SK-N-SH treated with all-trans-retinoic acid at 6 μM for 48 hours (cell line): Measurements from ENCODE around the gene NCAPD2.

Source experiments
- ATAC-seq: fragments of 200-7000 bp; cut with Tn5 transposase; 3 replicates; pipeline ENCODE4 v1.9.1; 2020; ENCODE audit warnings: mild to moderate bottlenecking, moderate library complexity
- CSDC2 ChIP-seq: fragments of 250-450 bp; sonication (Bioruptor Pico); IDR thresholded peaks from 2 replicates; pipeline ENCODE4 v1.5.0; 2020; ENCODE audit warnings: mild to moderate bottlenecking, moderate library complexity
- ESRRG ChIP-seq: fragments of 250-450 bp; sonication (Bioruptor Pico); IDR thresholded peaks from 2 replicates; pipeline ENCODE4 v1.6.1; 2021; ENCODE audit warnings: mild to moderate bottlenecking
- GLIS3 ChIP-seq: fragments of 250-450 bp; sonication (Bioruptor Pico); IDR thresholded peaks from 2 replicates; pipeline ENCODE4 v1.5.0; 2020; ENCODE audit warnings: mild to moderate bottlenecking, moderate library complexity
- ISL1 ChIP-seq: fragments of 250-450 bp; sonication (Bioruptor Pico); IDR thresholded peaks from 2 replicates; pipeline ENCODE4 v2.1.2; 2022; ENCODE audit warnings: mild to moderate bottlenecking, moderate library complexity
- OSR1 ChIP-seq: fragments of 250-450 bp; sonication (Bioruptor Pico); IDR thresholded peaks from 2 replicates; pipeline ENCODE4 v1.8.0; 2022; ENCODE audit warnings: moderate library complexity, mild to moderate bottlenecking, inconsistent platforms
- RARB ChIP-seq: fragments of 250-450 bp; sonication (Bioruptor Pico); IDR thresholded peaks from 2 replicates; pipeline ENCODE4 v1.8.0; 2021; ENCODE audit warnings: mild to moderate bottlenecking, moderate library complexity
- SNAI2 ChIP-seq: fragments of 250-450 bp; sonication (Bioruptor Pico); IDR thresholded peaks from 2 replicates; pipeline ENCODE4 v1.5.0; 2020; ENCODE audit warnings: mild to moderate bottlenecking, moderate library complexity
- TCF4 ChIP-seq: fragments of 250-450 bp; sonication (Bioruptor Pico); IDR thresholded peaks from 2 replicates; pipeline ENCODE4 v1.8.0; 2021; ENCODE audit warnings: mild to moderate bottlenecking, moderate library complexity, borderline replicate concordance
- ZFP3 ChIP-seq: fragments of 250-450 bp; sonication (Bioruptor Pico); IDR thresholded peaks from 2 replicates; pipeline ENCODE4 v1.5.0; 2020; ENCODE audit warnings: mild to moderate bottlenecking, moderate library complexity
- ZNF70 ChIP-seq: fragments of 450-650 bp; formaldehyde crosslinking; IDR thresholded peaks from 2 replicates; pipeline ENCODE4 v1.5.0; 2020; ENCODE audit warnings: mild to moderate bottlenecking, moderate library complexity
- ZNF8 ChIP-seq: fragments of 450-650 bp; formaldehyde crosslinking; IDR thresholded peaks from 2 replicates; pipeline ENCODE4 v1.5.0; 2020; ENCODE audit warnings: mild to moderate bottlenecking, moderate library complexity
- TF ChIP-seq, protein P1 (sequence below): fragments of 250-450 bp; sonication (Bioruptor Pico); IDR thresholded peaks from 2 replicates; pipeline ENCODE4 v1.5.1; 2021; ENCODE audit warnings: mild to moderate bottlenecking, moderate library complexity
- TF ChIP-seq, protein P2 (sequence below): fragments of 250-450 bp; sonication (Bioruptor Pico); IDR thresholded peaks from 2 replicates; pipeline ENCODE4 v1.8.0; 2020; ENCODE audit warnings: mild to moderate bottlenecking, moderate library complexity, borderline replicate concordance
- TF ChIP-seq, protein P3 (sequence below): fragments of 250-450 bp; sonication (Bioruptor Pico); IDR thresholded peaks from 2 replicates; pipeline ENCODE4 v1.5.1; 2020; ENCODE audit warnings: low read depth, mild to moderate bottlenecking, moderate library complexity
- TF ChIP-seq, protein P4 (sequence below): fragments of 250-450 bp; sonication (Bioruptor Pico); IDR thresholded peaks from 2 replicates; pipeline ENCODE4 v1.5.0; 2020; ENCODE audit warnings: mild to moderate bottlenecking, moderate library complexity
- TF ChIP-seq, protein P5 (sequence below): fragments of 250-450 bp; sonication (Bioruptor Pico); IDR thresholded peaks from 2 replicates; pipeline ENCODE4 v1.8.0; 2021; ENCODE audit warnings: low read depth, mild to moderate bottlenecking, moderate library complexity, borderline replicate concordance

NCAPD2 gene

DNA sequence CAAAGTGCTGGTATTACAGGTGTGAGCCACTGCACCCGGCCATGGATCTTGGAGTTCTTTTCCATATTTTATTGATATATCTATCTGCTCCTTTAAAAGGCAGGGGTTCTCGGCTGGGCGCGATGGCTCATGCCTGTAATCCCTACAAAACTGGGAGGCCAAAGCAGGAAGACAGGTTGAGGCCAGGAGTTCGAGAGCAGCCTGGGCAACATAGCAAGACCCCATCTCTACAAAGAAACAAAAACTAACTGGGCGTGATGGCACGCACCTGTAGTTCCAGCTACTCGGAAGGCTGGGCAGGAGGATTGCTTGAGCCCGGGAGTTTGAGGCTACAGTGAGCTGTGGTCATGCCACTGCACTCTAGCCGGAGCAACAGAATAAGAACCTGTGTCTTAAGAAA is 28.3 kb downstream of the NCAPD2 start:
- ATAC-seq, result no peak
- TF ChIP-seq RARB (no peak), ZNF70 (no peak)
- TF ChIP-seq, protein P1, sequence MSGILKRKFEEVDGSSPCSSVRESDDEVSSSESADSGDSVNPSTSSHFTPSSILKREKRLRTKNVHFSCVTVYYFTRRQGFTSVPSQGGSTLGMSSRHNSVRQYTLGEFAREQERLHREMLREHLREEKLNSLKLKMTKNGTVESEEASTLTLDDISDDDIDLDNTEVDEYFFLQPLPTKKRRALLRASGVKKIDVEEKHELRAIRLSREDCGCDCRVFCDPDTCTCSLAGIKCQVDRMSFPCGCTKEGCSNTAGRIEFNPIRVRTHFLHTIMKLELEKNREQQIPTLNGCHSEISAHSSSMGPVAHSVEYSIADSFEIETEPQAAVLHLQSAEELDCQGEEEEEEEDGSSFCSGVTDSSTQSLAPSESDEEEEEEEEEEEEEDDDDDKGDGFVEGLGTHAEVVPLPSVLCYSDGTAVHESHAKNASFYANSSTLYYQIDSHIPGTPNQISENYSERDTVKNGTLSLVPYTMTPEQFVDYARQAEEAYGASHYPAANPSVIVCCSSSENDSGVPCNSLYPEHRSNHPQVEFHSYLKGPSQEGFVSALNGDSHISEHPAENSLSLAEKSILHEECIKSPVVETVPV, result no peak
- TF ChIP-seq, protein P2, sequence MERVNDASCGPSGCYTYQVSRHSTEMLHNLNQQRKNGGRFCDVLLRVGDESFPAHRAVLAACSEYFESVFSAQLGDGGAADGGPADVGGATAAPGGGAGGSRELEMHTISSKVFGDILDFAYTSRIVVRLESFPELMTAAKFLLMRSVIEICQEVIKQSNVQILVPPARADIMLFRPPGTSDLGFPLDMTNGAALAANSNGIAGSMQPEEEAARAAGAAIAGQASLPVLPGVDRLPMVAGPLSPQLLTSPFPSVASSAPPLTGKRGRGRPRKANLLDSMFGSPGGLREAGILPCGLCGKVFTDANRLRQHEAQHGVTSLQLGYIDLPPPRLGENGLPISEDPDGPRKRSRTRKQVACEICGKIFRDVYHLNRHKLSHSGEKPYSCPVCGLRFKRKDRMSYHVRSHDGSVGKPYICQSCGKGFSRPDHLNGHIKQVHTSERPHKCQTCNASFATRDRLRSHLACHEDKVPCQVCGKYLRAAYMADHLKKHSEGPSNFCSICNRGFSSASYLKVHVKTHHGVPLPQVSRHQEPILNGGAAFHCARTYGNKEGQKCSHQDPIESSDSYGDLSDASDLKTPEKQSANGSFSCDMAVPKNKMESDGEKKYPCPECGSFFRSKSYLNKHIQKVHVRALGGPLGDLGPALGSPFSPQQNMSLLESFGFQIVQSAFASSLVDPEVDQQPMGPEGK, result no peak
- TF ChIP-seq, protein P3, sequence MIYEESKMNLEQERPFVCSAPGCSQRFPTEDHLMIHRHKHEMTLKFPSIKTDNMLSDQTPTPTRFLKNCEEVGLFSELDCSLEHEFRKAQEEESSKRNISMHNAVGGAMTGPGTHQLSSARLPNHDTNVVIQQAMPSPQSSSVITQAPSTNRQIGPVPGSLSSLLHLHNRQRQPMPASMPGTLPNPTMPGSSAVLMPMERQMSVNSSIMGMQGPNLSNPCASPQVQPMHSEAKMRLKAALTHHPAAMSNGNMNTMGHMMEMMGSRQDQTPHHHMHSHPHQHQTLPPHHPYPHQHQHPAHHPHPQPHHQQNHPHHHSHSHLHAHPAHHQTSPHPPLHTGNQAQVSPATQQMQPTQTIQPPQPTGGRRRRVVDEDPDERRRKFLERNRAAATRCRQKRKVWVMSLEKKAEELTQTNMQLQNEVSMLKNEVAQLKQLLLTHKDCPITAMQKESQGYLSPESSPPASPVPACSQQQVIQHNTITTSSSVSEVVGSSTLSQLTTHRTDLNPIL (CRISPR knock-in tag), result no peak
- TF ChIP-seq, all 23 proteins: peak for 0

DNA sequence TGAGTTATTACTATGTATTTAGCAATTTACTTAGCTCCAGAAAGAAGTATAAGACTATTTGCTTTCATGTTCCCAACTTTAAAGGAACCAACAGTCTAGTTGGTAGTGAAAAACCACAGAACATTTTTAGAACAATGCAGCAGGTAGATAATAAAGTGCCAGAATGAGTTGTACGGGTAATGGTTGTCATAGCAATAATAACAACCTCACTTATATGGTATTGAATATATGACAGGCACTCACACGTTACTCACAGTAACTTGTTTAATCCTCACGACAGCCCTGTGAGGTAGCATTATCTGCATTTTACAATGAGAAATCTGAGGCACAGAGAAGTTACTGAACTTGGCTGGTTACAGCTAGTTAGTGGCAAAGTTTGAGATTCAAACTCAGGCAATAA is 29.8 kb downstream of the NCAPD2 start:
- TF ChIP-seq ZNF8 (CRISPR knock-in tag), result no peak
- no peak for TF ChIP-seq TCF4 (CRISPR knock-in tag)
- TF ChIP-seq, protein P3 (CRISPR knock-in tag), result no peak
- TF ChIP-seq CSDC2 (CRISPR knock-in tag), result no peak
- TF ChIP-seq RARB, result no peak
- no peak for ATAC-seq

DNA sequence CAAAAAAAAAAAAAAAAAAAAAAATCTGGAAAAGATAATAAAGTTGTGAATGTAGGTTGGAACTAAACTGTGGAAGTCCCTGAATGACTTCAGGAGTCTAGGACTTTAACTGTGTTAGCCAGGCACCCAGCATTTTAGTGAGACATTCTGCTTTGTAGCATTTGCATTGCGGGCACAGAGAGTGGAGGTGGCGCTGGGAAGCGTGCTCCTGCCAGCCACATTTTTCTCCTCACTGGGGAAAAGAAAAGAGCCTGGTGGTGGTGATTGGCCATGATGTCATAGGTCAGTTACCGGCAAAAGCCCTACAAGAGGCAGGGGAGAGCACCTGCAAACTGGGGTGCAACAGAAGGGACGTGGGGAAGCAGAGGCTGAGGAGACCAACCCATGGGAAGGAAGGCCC is 30.7 kb downstream of the NCAPD2 start:
- ATAC-seq, result no peak
- TF ChIP-seq ZFP3 (CRISPR knock-in tag) (no peak), TCF4 (CRISPR knock-in tag) (no peak), ESRRG (CRISPR knock-in tag) (no peak)
- TF ChIP-seq, protein P4, sequence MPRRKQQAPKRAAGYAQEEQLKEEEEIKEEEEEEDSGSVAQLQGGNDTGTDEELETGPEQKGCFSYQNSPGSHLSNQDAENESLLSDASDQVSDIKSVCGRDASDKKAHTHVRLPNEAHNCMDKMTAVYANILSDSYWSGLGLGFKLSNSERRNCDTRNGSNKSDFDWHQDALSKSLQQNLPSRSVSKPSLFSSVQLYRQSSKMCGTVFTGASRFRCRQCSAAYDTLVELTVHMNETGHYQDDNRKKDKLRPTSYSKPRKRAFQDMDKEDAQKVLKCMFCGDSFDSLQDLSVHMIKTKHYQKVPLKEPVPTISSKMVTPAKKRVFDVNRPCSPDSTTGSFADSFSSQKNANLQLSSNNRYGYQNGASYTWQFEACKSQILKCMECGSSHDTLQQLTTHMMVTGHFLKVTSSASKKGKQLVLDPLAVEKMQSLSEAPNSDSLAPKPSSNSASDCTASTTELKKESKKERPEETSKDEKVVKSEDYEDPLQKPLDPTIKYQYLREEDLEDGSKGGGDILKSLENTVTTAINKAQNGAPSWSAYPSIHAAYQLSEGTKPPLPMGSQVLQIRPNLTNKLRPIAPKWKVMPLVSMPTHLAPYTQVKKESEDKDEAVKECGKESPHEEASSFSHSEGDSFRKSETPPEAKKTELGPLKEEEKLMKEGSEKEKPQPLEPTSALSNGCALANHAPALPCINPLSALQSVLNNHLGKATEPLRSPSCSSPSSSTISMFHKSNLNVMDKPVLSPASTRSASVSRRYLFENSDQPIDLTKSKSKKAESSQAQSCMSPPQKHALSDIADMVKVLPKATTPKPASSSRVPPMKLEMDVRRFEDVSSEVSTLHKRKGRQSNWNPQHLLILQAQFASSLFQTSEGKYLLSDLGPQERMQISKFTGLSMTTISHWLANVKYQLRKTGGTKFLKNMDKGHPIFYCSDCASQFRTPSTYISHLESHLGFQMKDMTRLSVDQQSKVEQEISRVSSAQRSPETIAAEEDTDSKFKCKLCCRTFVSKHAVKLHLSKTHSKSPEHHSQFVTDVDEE (CRISPR knock-in tag), result no peak
- TF ChIP-seq, protein P2, result no peak

DNA sequence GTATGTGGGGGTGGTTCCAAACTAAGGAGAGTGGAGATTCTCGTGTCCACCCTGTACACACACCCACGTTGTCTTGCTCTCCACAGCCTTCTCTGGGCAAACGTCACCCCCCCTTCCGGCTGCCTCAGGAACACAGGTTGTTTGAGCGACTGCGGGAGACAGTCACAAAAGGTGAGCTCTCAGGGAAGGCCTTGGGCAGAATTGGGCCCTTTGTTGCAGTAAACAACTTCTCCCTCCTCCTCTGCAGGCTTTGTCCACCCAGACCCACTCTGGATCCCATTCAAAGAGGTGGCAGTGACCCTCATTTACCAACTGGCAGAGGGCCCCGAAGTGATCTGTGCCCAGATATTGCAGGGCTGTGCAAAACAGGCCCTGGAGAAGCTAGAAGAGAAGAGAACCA is 32.3 kb downstream of the NCAPD2 start:
- no peak for ATAC-seq
- TF ChIP-seq ZFP3 (CRISPR knock-in tag), result no peak
- no peak for TF ChIP-seq ZNF70
- TF ChIP-seq CSDC2 (CRISPR knock-in tag), result no peak
- TF ChIP-seq OSR1 (CRISPR knock-in tag), result no peak
- no peak for TF ChIP-seq ISL1 (CRISPR knock-in tag)
- TF ChIP-seq GLIS3 (CRISPR knock-in tag), result no peak
- TF ChIP-seq SNAI2 (CRISPR knock-in tag), result no peak
- TF ChIP-seq RARB, result no peak
- TF ChIP-seq, protein P4 (CRISPR knock-in tag), result no peak
- TF ChIP-seq ZNF8 (CRISPR knock-in tag), result no peak
- TF ChIP-seq, protein P5, sequence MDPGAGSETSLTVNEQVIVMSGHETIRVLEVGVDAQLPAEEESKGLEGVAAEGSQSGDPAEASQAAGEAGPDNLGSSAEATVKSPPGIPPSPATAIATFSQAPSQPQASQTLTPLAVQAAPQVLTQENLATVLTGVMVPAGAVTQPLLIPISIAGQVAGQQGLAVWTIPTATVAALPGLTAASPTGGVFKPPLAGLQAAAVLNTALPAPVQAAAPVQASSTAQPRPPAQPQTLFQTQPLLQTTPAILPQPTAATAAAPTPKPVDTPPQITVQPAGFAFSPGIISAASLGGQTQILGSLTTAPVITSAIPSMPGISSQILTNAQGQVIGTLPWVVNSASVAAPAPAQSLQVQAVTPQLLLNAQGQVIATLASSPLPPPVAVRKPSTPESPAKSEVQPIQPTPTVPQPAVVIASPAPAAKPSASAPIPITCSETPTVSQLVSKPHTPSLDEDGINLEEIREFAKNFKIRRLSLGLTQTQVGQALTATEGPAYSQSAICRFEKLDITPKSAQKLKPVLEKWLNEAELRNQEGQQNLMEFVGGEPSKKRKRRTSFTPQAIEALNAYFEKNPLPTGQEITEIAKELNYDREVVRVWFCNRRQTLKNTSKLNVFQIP (CRISPR knock-in tag), result no peak
- TF ChIP-seq, protein P3 (CRISPR knock-in tag), result no peak
- TF ChIP-seq, protein P1, result no peak
